NCI-H1417 treated with DMSO at 0.1 percent for 48 hours (cell line): ENCODE measurements around the gene APOC3.

ENCODE experiments used
- DNase-seq: peaks from one replicate; lab custom pipeline; 2025; lab: John Stamatoyannopoulos, UW

APOC3 gene

GRCh38 chr11:116851626-116852025 lies 21.9 kb downstream of the APOC3 start:
- no peak for DNase-seq

- no peak for DNase-seq
Measured at GRCh38 chr11:116852261-116853031, 22.7 kb downstream of the APOC3 start.

GRCh38 chr11:116853461-116854073 lies 23.9 kb downstream of the APOC3 start:
- DNase-seq = no peak

- no peak for DNase-seq
Measured at GRCh38 chr11:116855413-116855812, 25.7 kb downstream of the APOC3 start.

- no peak for DNase-seq
Measured at GRCh38 chr11:116856423-116856822, 26.7 kb downstream of the APOC3 start.

- no peak for DNase-seq
Measured at GRCh38 chr11:116857316-116857715, 27.6 kb downstream of the APOC3 start.

- DNase-seq = no peak
Measured at GRCh38 chr11:116857936-116858335, 28.2 kb downstream of the APOC3 start.

- no peak for DNase-seq
Measured at GRCh38 chr11:116859175-116859574, 29.5 kb downstream of the APOC3 start.

- no peak for DNase-seq
Measured at GRCh38 chr11:116860303-116860702, 30.6 kb downstream of the APOC3 start.

GRCh38 chr11:116861539-116861938 lies 31.8 kb downstream of the APOC3 start:
- no peak for DNase-seq

- DNase-seq = no peak
Measured at GRCh38 chr11:116862185-116862584, 32.5 kb downstream of the APOC3 start.

- DNase-seq = no peak
Measured at GRCh38 chr11:116862951-116863350, 33.2 kb downstream of the APOC3 start.

GRCh38 chr11:116864531-116864930 lies 34.8 kb downstream of the APOC3 start:
- no peak for DNase-seq

GRCh38 chr11:116865696-116866095 lies 36.0 kb downstream of the APOC3 start:
- no peak for DNase-seq

- DNase-seq = no peak
Measured at GRCh38 chr11:116866804-116867455, 37.2 kb downstream of the APOC3 start.

- no peak for DNase-seq
Measured at GRCh38 chr11:116867619-116868018, 37.9 kb downstream of the APOC3 start.

GRCh38 chr11:116868066-116868465 lies 38.4 kb downstream of the APOC3 start:
- no peak for DNase-seq

- no peak for DNase-seq
Measured at GRCh38 chr11:116869610-116870009, 39.9 kb downstream of the APOC3 start.

- DNase-seq = no peak
Measured at GRCh38 chr11:116870054-116870453, 40.3 kb downstream of the APOC3 start.

GRCh38 chr11:116871248-116871647 lies 41.5 kb downstream of the APOC3 start:
- DNase-seq = no peak

- no peak for DNase-seq
Measured at GRCh38 chr11:116873381-116873780, 43.7 kb downstream of the APOC3 start.

GRCh38 chr11:116874251-116874650 lies 44.5 kb downstream of the APOC3 start:
- no peak for DNase-seq

GRCh38 chr11:116875194-116875593 lies 45.5 kb downstream of the APOC3 start:
- no peak for DNase-seq
